HG03045 (cell line): ENCODE measurements around the gene RNFT2.

Experiments used
- ATAC-seq: cut with Tn5 transposase; IDR thresholded peaks from one replicate; pipeline ENCODE4 v1.9.1; 2021; ENCODE audit warnings: mild to moderate bottlenecking, moderate library complexity; ENCODE audit not compliant: unreplicated experiment

The RNFT2 gene

DNA sequence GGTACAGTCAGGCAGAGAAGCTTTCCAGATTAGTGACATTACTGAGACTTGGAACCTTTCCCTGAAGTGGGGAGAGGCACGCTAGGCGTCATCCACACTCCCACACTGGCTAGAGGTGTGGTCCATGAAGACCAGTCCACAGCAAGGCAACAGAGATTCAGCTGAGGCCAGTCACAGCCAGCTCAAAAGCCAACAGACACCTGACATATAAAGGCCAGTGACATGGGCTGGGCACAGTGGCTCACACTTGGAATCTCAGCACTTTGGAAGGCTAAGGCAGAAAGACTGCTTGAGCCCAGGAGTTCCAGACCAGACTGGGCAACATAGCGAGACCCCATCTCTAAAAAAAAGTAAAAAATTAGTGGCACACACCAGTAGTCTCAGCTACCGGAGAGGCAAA lies 132.2 kb downstream of the RNFT2 start:
- ATAC-seq: no peak

DNA sequence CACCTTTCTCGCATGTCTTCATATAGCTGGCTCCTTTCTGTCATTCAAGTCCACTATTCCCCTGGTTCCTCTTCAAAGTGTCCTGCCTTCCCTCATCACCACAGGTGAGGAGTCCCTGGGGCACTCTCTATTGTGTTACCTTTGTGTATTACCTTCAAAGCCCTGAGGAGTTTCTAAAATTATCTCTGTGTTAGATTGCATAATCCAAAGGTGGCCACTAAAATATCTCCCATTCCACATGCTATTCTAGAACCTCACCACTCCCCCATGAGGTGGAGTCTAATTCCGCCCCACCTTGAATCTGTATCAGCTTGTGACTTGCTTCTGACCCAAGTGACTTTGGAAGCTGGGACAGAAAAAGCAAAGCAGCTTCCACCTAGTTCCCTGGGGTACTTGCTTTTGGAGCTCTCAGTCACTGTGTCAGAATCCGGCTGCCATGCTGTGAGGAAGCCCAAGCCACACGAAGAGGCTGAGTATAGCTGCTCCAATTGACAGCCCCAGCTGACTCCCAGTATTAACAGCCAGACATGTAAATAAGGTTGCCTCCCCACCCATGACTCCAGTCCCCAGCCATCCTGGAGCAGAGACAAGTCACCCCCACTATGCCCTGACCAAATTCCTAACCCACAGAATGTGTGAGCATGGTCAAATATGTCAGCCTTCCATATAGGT lies 136.3 kb downstream of the RNFT2 start:
- ATAC-seq: no peak

DNA sequence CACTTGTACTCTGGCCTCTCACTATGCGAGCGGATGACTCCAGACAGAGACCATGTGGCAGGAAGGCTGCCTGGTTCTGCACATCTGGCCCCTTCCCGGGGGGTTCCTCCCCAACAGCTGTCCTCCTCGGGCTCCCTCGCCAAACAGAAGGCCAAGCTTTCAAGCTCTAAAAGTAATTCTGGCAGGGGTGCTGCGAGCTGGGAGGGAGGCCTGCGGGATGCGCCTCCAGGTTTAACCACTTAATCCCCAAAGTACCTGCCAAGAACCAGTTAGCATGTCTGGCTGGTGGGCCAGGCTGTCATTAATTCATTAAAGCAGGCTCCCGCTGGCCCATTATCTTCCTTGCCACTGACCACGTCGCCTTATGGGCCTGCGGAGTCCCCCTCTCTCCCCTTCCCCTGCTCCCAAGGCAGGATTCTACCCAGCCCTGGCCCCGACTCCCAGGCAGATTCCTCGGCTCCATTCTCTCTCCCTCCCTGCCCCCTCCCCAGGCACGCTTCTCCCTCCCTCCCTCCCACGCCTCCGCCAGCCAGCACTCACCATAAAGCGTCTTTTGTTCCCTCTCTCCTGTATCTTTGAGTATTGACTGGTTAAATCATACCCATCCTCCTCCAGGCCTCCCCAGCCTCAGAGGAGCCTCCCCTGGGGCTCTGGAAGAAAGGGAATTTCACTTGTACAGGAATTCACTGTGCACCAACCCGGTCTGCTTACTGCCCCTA lies 138.2 kb downstream of the RNFT2 start:
- ATAC-seq: no peak

DNA sequence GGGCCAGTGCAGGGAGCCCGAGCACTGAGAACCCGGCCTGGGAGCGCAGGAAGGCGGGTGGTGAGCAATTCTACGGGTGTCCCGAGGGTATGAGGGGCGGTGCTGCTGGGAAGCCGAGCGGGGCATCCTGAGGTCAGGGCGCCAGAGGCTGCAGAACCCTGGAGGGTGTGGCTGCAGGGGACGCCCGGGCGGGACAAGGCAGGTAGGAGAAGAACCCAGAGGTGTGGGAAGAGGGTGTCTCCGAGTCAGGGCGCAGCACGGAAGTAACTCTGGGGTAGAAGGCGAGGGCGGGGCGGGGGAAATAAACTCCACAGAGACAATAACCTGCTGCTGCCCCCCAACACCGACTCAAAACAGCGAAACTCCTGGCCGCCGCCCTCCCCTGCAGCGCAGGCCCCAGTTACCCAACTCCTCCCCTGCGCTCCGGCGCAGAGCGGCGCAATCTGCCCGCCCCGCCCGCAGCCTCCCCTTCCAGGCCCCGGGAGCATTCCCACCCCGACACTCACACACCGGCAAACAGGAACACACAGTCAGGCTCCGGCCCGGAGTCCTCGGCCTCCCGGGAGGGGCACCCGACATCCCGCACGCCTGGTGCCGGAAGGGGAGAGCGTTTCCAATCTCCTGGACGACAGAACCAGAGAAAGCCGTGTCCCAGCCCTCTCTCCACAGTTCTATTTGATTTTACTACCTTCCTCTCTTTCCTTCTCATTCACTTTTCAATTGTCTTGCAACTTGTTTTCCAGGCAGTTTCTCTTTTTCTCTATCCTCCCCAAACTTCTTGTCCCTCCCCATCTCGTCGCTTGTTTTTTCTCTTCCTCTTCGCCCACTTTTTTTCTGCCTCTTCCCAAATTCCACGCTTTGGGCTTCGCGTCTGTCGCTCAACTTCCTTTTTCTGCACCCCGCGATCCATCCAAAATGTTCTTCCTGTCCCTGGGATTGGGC lies 140.7 kb downstream of the RNFT2 start:
- no peak for ATAC-seq

DNA sequence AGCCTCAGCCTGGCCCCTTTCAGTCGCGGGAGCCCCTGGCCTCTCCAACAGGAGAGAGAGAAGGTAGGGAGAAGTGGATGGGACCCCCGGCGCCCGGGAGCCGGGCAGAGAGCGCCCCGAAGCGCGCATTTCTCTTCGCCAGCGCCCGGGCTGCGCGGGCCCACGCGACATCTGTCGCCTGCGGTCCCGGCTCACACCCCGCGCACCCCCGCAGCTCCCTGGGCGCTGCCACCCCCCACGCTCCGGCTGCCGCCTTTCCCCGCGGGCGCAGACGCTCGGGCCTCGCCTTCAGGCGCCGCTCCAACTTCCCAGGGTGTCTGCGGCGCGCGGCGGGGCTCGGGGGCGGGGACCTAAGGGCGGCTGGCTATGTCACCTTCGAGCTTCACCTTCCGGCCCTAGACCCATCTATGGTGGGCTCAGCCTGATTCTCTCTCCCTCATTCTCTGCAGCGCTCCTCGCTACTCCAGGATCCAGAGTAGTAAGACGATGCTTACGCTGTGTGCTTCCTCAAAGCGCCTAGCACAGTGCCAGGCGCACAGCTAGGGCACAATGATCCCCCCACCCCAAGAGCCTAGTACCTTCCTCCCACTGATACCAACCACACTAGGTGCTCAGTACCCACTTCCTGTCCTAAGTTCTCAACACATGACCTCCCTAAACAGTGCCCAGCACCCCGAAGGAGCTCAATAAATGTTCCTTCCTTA lies 141.5 kb downstream of the RNFT2 start:
- ATAC-seq: no peak

DNA sequence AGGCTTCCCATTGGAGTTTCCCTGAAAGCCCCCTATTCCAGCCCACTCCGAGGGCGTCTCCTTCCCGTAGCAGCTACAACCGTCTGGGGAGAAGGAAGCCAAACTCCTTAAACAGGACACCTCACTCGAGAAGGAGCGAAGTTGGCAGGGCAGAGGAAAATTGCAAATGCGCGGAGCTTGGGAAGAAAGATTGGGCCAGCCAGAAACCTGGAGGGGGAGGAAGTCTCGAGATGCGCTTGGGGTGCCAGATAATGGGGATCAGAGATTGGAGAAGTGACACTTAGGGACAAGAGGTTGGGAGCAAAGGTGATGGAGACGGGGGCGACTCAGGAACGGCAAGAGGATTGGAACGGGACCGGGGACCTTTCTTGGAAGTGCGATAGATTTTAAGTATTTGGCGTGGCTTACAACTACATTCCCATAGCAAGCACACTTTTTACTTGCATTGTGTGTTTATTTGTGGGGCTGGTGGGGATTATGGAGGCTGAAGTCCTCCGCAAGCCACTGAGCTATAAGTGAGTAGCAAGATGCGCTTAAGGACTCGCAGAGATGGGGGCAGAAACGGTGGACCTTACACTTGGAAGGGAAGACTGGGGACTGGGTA lies 142.2 kb downstream of the RNFT2 start:
- no peak for ATAC-seq

DNA sequence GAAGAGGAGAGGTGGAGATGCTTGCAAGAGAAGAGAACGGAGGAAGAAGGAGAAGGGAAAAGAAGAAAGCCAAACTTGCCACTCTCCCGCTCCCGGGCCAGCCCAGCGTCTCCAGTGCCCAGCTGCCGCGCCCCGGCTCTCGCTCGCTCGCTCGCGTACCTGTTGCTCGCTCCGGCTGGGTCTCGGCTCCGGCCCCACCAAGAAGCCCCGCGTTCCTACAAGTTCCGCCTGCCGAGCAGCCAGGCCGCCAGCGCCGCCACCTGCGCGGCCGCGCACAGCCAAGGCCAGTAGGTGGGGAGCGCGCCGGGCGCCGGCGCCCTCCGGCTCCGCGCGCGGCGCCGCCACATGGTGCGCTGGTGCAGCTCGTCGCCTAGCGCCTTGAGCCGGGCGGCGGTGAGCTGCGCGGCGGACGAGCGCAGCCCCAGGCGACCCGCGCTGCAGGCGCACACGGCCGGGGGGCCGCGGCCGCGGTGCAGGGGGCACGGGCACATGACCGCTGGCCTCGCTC lies 142.8 kb downstream of the RNFT2 start:
- ATAC-seq: no peak

DNA sequence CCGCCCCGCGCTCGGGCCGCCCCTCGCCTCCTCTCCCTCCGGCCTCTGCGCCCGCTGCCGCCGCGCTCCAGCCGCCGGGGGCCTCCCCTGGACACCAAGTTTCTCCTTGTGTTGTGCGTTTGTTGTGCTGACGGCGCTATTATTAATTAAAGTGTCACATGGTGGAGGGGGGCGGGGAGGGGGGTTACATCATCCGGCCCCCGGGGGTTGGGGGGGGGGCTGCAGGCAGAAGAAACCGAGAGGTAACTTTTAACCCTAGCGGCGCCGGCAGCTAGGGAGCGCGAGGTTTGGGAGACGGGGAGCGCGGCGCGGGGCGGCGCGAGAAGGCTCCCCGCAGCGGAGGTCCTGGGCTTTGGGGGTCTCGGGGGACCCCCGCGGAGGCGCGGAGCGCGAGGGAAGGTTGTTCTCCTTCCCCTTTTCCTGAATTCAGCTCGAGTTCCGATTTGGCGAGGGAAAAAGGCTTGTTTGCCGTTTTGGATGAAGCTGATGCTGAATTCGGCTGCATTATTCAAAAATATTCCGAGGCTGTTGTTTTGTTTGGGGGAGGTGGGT lies 143.3 kb downstream of the RNFT2 start, which contains the start of gene HRK:
HRK (minus strand) TSS at position 117 of the 552 bp plus-strand sequence. CDS start 134 bp downstream, outside the sequence.
- ATAC-seq: no peak

DNA sequence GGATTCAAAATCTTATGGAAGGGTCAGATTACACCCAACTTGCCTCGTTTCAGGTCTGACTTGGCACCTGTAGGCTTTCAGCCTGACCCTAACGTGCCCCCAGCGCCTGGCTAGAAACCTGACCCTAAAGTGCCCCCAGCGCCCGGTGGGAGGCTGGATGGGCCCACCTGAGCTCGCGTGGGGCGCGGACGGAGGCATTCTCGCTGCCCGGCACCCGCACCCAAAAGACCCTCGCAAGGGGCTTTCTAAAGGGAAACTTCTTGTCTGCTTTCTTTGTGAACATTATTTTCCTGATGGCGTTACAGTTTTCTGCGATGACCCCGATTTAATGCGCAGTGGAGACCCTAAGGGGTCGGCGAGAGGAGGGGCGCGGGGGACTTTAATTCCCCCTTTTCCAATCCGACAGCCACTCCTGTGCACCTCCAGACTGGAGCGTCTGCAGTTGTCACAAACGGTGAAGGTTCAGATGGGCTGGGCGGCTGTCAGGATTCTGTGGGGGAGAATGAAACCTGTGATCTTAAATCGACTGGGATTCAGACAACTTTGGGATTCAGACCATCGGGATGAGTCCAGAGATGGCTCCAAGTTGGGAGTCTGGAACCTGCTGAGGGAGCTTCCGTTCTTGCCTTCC lies 143.9 kb downstream of the RNFT2 start:
- no peak for ATAC-seq

DNA sequence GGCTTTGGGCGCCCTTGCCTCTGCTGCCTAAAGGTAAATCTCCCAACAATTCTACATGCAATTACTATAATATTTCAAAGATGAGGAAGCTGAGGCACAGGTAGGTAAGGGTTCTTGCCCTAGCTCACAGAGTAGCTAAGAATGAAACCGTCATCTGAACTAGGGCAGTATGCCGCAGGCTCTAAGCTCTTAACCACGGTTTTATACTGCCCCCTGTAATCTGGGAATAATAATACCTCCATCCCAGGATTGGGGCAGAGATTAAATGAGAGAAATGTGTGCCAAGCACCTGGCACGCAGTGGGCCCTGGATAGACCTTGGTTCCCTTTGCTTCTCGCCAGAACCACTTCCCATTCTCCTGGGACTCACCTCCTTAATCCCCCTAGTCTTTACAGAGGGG lies 144.6 kb downstream of the RNFT2 start:
- ATAC-seq: no peak

DNA sequence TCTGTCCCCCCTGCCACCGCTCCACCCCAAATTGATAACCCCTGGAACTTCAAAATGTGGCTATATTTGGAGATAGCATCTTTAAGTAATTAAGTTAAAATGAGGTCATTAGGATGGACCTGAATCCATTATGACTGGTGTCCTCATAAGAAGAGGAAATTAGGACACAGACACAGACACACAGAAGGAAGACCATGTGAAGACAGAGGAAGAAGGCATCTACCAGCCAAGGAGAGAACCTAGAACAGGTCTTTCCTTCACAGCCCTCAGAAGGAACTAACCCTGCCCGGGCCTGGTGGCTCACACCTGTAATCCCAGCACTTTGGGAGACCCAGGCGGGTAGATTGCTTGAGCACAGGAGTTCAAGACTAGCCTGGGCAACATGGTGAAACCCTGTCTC lies 146.8 kb downstream of the RNFT2 start:
- no peak for ATAC-seq

DNA sequence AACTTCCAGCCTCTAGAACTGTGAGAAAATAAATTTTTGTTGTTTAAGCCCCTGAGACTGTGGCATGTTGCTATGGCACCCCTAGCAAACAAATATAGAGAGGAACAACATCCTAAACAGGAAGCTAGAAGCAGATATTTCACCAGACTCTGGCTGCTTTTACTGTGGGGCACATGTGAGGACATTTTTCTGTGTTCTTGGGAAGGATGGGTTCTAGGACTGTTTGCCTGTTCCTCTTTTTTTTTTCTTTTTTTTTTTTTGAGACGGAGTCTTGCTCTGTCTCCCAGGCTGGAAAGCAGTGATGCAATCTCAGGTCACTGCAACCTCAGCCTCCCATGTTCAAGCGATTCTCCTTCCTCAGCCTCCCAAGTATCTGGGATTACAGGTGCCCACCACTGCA lies 147.4 kb downstream of the RNFT2 start:
- ATAC-seq: no peak

DNA sequence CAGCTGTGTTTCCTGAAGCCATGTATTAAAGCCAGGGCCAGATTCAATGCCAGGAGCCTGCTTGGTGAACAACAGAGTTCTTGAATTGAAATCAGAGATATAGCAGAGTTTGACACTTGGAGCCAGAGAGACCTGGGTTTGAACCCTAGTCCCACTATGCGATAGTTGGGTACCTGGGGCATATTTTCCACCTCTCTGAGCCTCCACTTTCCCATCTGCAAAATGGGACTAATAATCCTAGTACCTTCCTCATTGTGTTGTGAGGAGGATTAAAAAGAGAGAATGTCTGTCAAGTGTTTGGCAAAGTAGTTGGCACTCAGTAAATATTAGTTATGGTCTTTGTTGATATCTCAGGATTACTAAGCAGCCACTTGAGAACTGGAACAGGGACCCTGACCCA lies 149.1 kb downstream of the RNFT2 start:
- no peak for ATAC-seq

DNA sequence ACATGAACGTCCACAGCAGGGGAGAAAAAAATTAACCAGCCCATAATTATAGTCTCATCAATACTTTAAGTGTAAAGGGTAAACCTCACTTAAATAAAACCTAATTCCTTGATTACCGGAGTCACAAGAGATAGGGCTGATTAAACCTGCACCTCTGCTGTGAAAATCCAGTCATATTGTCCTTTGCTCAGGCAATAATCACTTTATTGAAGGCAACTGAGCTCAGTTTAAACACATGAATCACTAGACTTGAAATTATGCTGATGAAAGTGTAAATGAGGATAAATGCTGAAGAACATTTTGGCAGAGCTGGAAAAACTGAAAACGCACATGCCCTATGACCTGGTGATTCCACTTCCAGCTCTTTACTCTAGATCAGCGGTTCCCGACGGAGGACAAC lies 149.8 kb downstream of the RNFT2 start:
- ATAC-seq: no peak

DNA sequence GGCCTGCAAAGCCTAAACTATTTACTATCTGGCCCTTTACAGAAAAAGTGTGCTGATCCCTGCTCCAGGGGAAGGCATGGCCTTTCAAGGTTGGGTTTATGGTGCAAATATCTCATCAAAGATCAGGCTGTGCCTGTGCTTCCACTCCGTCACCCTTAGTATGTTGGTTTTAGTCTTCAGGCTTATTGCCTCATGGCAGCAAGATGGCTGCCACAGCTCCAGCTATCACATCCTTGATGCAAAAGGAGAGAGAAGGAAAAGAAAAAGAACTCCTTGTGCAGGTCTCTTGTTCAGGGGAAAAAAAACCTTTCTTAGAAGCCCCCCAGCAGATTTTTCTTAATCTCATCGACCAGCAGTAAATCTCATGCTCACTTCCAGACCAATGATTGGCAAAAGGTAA lies 152.2 kb downstream of the RNFT2 start:
- ATAC-seq: no peak

DNA sequence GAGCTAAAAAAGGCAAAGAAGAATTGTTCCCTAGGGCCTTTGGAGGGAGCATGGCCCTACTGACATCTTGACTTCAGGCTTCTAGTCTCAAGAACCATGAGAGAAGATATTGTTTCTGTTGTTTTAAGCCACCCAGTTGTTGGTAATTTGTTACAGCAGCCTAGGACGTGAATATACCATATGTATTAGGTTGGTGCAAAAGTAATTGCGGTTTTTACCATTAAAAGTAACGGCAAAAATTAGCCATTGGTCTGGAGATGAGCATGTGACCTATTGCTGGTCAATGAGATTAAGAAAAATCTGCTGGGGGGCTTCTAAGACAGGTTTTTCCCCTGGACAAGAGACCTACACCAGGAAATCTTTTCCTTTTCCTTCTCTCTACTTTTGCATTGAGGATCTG lies 152.9 kb downstream of the RNFT2 start:
- ATAC-seq: no peak

DNA sequence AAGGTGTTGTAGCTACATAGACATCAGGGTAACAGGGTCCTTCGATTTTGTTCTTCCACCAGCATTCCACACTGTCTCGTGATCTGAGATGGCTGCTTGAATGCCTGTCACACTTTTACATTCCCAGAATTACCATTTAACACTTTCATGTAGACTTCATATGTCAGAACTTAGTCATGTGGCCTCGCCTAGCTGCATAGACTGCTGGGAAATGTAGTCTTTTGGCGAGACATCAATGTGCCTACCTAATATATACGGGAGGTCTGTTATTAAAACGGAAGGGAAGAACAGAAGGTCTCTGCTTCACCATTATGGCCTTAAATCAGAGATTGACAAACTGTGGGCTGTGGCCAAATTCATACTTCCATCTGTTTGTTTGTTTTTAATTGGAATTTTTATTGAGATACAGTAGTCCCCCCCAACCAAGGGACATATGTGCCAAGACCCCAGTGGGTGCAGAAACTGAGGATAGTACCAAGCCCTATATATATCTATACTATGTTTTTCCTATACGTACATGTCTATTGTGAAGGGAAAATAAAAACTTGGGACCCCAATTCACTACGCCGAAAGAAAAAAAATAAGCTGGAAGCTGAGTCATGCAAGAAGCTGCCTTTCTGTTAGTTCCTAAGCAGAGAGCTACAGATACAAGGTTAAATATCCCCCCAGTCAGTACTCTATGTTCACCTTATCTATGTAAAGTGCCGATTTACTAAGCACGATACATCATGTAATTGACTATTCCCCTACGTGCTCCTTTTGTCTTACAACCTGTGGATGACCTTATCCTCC lies 154.4 kb downstream of the RNFT2 start:
- ATAC-seq: no peak

DNA sequence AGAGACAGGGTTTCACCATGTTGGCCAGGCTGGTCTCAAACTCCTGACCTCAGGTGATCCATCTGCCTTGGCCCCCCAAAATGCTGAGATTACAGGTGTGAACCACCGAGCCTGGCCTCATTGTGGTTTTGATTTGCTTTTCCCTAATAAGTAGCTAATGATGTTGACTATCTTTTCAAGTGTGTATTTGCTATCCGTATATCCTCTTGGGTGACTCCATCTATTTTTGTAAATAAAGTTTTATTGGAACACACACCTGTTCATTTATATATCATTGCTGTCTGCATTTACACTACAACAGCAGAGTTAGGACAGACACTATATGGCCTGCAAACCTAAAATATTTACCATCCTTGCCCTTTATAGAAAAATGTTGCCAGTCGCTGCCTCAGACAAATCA lies 156.8 kb downstream of the RNFT2 start:
- no peak for ATAC-seq

DNA sequence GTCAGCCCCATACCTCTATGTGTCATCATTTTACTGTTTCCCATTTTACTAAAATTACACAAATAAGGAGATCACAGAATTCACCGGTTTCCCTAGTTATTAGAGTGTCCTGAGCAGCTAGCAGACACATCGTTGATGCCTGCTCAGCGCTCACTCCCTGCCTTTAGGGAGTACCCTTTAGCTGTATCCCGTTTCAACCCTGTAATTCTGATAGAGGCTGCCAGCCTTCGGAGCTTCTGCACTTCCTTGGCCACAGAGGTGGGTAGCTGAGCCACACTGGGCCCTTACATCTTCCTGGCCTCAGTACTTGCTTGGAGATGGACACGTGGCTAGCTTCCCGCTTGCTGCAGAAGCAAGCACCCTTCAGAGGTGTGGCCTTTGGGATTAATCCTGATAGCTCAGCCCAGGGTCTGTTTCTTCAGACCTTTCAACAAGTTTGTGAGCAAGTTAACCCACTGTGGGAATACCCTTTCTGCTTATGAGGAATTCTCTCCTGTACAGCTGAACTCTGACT lies 158.4 kb downstream of the RNFT2 start:
- no peak for ATAC-seq
